ENCODE results near the gene BPNT1.

GRCh38 chr1:220127076-220127475 lies 37.5 kb upstream of the BPNT1 start:
- TF ChIP-seq HNF4A (conservative IDR thresholded peaks at IDR 0.05) (no peak), FOXA1 (IDR thresholded peaks at IDR 0.05) (no peak), CTCF (IDR thresholded peaks at IDR 0.05; ENCODE audit: low read depth, low read length, missing input control) (no peak), RXRA (IDR thresholded peaks at IDR 0.05) (no peak), YY1 (IDR thresholded peaks at IDR 0.05) (no peak), MAX (IDR thresholded peaks at IDR 0.05) (no peak), JUND (IDR thresholded peaks at IDR 0.05) (no peak), EGR1 (IDR thresholded peaks at IDR 0.05; ENCODE audit: low read depth in 2 of 2) (no peak), NR2F2 (IDR thresholded peaks at IDR 0.05) (no peak), RAD21 (IDR thresholded peaks at IDR 0.05) (no peak), REST (IDR thresholded peaks at IDR 0.05) (no peak)
